ENCODE data around the gene LYSMD4.
"Not testable (repeated sequence)": the region's sequence is repeated elsewhere in the genome, so short reads cannot be mapped to it uniquely, and the experiment has no call there.

Gene LYSMD4

DNA sequence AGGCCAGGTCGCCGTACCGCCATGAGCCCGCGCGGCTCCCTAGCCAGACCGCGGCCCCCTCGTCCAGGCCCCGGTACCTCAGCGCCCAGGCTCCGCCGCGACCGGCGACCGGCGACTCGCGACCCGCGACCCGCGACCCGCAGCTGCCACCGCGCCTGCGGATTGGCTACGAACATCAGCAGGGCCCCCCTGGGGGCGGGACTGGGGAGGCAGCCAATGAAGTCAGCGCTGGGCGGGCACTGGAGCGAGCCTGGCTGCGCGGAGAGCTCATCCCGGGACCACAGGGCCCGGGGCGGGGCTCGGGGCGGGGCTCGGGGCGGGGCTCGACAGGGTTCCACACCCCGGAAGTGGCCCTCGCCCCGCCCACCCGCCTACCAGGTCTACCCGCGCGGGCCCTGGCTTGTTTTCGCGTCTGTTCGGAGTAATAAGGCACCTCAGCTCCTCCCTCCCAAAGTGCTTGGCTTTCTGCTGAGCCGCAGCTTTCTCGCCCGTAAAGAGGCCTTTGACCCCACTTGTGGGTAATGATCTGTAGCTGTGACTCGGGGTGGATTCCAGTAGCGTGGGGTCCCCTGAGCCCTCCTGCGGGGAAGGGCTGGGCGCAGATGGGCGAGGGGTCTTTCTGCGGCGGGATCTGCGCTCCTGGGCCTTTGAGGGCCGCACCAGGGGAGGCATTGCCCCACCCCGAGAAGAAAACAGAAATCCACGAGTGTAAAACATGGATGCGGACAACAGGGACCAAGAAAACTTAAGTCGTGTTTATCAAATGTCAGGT, at the start of gene LYSMD4:
Gene LYSMD4 (minus strand): TSS at position 170 of the 772 bp plus-strand sequence. CDS start 1,438 bp downstream, outside the sequence.
- TF ChIP-seq CTCF (IDR thresholded peaks at IDR 0.05; ENCODE audit: low read depth, low read length) = no peak
- in situ Hi-C loops (cut with HindIII; ENCODE audit: low sequenced_read_pairs) = no loop called here
- peak; percentile 93 for DNase-seq (ENCODE audit: low read depth, low spot score)
- peak within 1 kb of the TSS; percentile 72 for H3K4me3 ChIP-seq (ENCODE audit: low read depth, low read length)

DNA sequence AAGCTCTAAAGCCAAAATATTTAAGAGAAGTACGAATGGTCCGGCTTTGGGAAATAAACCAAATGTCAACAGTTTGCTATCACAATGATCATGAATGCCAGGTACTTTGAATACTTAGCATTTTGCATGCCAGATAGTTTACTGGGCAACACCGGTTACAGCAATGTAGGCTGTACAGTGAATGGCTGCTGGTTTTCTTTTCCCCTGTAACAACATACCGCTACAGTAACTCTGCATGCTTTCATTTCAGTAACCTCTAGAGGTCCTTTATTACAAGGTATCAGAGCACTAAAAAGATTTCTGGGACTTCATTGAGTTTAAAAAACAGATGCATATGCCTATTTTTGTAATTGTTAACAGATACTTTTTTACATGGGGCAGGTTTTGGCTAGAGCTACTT, 48.8 kb upstream of the LYSMD4 start:
- in situ Hi-C loops (cut with HindIII; ENCODE audit: low sequenced_read_pairs); DNase-seq (ENCODE audit: low read depth, low spot score); H3K4me3 ChIP-seq (ENCODE audit: low read depth, low read length): not testable (repeated sequence)

DNA sequence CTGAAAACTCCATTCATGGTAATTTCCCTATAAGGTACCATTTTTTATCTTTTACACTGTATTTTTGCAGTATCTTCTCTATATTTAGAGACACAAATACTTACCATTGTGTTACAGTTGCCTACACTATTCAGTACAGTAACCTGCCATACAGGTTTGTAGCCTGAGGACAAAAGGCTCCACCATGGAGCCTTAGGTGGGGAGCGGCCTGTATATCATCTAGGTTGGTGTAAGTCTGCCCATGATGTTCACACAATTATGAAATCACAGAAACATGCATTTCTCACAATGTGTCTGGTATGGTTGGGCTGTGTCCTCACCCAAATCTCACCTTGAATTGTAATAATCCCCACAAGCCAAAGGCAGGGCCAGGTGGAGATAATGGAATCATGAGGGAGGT, 43.9 kb upstream of the LYSMD4 start:
- TF ChIP-seq CTCF (IDR thresholded peaks at IDR 0.05; ENCODE audit: low read depth, low read length) = no peak
- in situ Hi-C loops (cut with HindIII; ENCODE audit: low sequenced_read_pairs) = no loop called here

GRCh38 chr15:99764522-99764921, 31.3 kb upstream of the LYSMD4 start:
- DNase-seq (ENCODE audit: low read depth, low spot score) = no peak
- in situ Hi-C loops (cut with HindIII; ENCODE audit: low sequenced_read_pairs) = no loop called here
- no peak overlapping the region for H3K4me3 ChIP-seq (ENCODE audit: low read depth, low read length)
- no peak for TF ChIP-seq CTCF (IDR thresholded peaks at IDR 0.05; ENCODE audit: low read depth, low read length)

More for the DNA sequence above, 43.9 kb upstream of the LYSMD4 start:
- DNase-seq (ENCODE audit: low read depth, low spot score) = no peak
- no peak overlapping the region for H3K4me3 ChIP-seq (ENCODE audit: low read depth, low read length)

- no peak for TF ChIP-seq CTCF (IDR thresholded peaks at IDR 0.05; ENCODE audit: low read depth, low read length)
- DNase-seq (ENCODE audit: low read depth, low spot score) = no peak
- in situ Hi-C loops (cut with HindIII; ENCODE audit: low sequenced_read_pairs) = no loop called here
- no peak overlapping the region for H3K4me3 ChIP-seq (ENCODE audit: low read depth, low read length)
These were observed 30.6 kb upstream of the LYSMD4 start for GRCh38 chr15:99763827-99764226.

GRCh38 chr15:99762288-99762687, 29.1 kb upstream of the LYSMD4 start:
- TF ChIP-seq CTCF (IDR thresholded peaks at IDR 0.05; ENCODE audit: low read depth, low read length) = no peak
- H3K4me3 ChIP-seq (ENCODE audit: low read depth, low read length) = no peak overlapping the region
- in situ Hi-C loops (cut with HindIII; ENCODE audit: low sequenced_read_pairs) = no loop called here
- no peak for DNase-seq (ENCODE audit: low read depth, low spot score)

- in situ Hi-C loops (cut with HindIII; ENCODE audit: low sequenced_read_pairs) = no loop called here
- DNase-seq (ENCODE audit: low read depth, low spot score) = peak; percentile 71
- peak; percentile 77 for TF ChIP-seq CTCF (IDR thresholded peaks at IDR 0.05; ENCODE audit: low read depth, low read length)
- H3K4me3 ChIP-seq (ENCODE audit: low read depth, low read length) = no peak overlapping the region
These were observed 22.6 kb upstream of the LYSMD4 start for GRCh38 chr15:99755692-99756409.
